WI38 (cell line): Measurements from ENCODE around the gene CHML.

Source experiments
- H3K4me3 ChIP-seq: 2 replicates; pipeline ENCODE4 v1.5.1; 2011; ENCODE audit warnings: low read depth, mild to moderate bottlenecking, control low read depth, low read length
- CTCF ChIP-seq: IDR thresholded peaks from 2 replicates; pipeline ENCODE4 v1.5.1; 2012; ENCODE audit warnings: low read depth, mild to moderate bottlenecking, control low read depth, low read length

Gene CHML

GRCh38 chr1:241600496-241600901 is 39.7 kb downstream of the CHML start:
- no peak overlapping the region for H3K4me3 ChIP-seq
- TF ChIP-seq CTCF = no peak

GRCh38 chr1:241598249-241598648 is 41.9 kb downstream of the CHML start:
- TF ChIP-seq CTCF = no peak
- no peak overlapping the region for H3K4me3 ChIP-seq

- no peak for TF ChIP-seq CTCF
- no peak overlapping the region for H3K4me3 ChIP-seq
These were observed 43.5 kb downstream of the CHML start for GRCh38 chr1:241596633-241597032.

GRCh38 chr1:241593186-241593585 is 47.0 kb downstream of the CHML start:
- H3K4me3 ChIP-seq = no peak overlapping the region
- TF ChIP-seq CTCF = no peak

- no peak for TF ChIP-seq CTCF
- no peak overlapping the region for H3K4me3 ChIP-seq
These were observed 47.8 kb downstream of the CHML start for GRCh38 chr1:241592273-241592958.

- no peak for TF ChIP-seq CTCF
- no peak overlapping the region for H3K4me3 ChIP-seq
These were observed 48.4 kb downstream of the CHML start for GRCh38 chr1:241591736-241592135.

- no peak overlapping the region for H3K4me3 ChIP-seq
- TF ChIP-seq CTCF = no peak
These were observed 48.9 kb downstream of the CHML start for GRCh38 chr1:241591317-241591716.
